ENCODE measurements around the gene PPT1.
A peak's percentile ranks its signal among the peaks of the same experiment; 100 is the strongest.
"Not testable (repeated sequence)": the region's sequence is repeated elsewhere in the genome, so short reads cannot be mapped to it uniquely, and the experiment has no call there.

Gene PPT1

GRCh38 chr1:40056519-40057309 lies 40.3 kb downstream of the PPT1 start:
- no peak for DNase-seq (ENCODE audit: low spot score)

DNA sequence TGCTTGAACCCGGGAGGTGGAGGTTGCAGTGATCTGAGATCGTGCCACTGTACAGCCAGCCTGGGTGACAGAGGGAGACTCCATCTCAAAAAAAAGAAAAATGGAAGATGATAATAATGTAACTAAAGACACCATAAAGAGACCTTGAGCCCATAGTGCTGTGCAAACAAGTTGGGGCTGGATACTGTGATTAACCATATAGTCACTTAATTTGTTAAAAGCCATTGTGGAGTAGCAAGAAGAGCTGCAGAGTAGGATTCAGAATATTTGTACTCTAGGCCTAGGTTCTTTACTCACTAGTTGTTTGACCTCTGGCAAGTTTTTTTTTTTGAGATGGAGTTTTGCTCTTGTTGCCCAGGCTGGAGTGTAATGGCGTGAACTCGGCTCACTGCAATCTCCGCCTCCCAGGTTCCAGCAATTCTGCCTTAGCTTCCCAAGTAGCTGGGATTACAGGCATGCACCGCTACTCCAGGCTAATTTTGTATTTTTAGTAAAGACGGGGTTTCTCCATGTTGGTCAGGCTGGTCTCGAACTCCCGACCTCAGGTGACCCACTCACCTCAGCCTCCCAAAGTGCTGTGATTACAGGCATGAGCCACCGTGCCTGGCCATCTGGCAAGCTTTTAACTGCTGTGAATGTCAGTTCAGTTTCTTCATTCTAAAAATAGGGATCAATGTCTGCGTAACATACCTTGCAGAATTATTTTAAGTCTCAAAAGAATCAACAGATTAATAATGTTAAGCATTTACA lies 43.7 kb downstream of the PPT1 start:
- DNase-seq (ENCODE audit: low spot score), result no peak

GRCh38 chr1:40050863-40051262 lies 46.2 kb downstream of the PPT1 start:
- DNase-seq (ENCODE audit: low spot score), result no peak

- DNase-seq (ENCODE audit: low spot score), result no peak
These were observed 47.3 kb downstream of the PPT1 start for GRCh38 chr1:40049725-40050124.

DNA sequence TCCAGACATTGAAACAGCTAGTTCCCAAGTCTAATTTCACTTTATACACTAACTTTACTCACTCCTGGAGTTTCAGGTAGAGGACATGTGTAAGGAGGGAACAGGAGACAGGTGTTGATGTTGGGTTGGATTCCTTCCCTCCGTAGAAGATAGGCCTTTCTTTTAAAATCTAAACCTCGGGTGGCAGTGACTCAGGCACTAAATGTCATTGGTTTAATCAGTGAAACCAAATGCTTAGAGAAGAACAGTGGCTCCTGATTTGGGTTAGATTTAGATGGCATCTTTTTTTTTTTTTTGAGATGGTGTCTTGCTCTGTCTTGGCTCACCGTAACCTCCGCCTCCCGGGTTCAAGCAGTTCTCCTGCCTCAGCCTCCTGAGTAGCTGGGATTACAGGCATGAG lies 49.3 kb downstream of the PPT1 start:
- no peak for DNase-seq (ENCODE audit: low spot score)

DNA sequence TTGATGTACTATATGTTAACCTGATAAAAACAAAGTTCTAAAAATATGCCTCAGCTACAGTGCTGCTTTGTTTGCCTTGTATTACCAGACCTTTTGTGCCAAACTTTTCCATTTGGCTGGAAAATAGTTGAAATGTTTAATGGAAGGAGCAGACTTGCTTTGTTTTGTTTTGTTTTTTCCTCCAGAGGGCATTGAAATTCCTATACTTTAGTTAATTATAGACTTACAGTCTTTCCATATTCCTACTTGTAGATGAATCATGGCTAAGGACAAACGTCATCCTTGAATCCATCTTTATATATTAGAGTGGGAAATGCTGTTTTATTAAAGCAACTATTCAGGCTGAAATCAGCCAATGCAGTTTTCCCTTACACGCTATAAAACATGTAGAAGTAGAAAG lies 49.8 kb downstream of the PPT1 start:
- no peak for DNase-seq (ENCODE audit: low spot score)

DNA sequence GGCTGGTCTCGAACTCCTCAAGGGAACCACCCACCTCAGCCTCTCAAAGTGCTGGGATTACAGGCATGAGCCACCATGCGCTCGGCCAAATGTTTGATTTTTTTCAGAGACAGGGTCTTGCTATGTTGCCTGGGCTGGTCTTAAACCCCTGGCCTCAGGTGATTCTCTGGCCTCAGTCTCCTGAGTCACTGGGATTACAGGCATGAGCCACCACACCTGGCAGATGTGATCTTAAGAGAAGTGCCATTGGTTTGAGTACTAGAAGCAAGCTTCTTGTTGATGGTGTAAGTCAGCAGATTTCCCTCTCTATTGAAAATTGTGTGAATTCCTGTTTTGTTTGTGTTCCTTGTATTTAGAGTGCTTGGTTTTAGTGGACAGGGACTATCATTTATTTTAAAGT lies 51.3 kb downstream of the PPT1 start:
- DNase-seq (ENCODE audit: low spot score), result no peak

DNA sequence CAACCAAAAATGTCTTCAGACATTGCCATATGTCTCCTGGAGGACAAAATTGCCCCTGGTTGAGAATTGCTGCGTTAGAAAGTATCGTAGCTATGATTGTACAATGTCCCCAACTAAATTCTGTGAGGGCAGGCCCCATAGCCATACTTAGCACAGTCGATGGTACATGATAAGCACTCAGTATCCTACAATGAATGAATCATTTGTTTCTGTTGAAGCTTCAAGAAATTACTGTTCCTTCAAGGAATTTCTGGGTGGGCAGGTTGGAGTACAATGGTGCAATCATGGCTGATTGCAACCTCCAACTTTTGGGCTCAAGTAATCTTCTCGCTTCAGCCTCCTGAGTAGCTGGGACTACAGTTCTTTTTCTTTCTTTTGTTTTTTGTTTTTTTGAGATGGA lies 51.9 kb downstream of the PPT1 start:
- no peak for DNase-seq (ENCODE audit: low spot score)

GRCh38 chr1:40044110-40044509 lies 52.9 kb downstream of the PPT1 start:
- DNase-seq (ENCODE audit: low spot score), result no peak

DNA sequence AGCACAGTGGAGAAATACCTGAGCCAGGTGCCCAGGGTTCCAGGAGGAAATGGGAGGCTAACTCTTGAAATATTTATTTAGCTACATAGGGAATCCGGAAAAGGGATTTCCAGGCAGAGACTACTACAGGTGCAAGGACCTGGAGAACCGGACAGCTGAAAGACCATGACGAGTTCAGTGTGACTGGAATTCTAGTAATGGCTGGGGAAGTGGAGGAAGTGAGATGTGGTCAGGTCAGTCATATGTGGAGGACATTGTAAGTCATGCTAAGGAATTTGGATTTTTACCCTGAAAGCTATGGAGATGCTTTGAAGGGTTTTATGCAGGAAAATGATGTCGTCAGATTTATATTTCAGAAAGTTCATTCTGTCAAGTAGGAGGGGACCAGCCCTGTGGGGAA lies 54.7 kb downstream of the PPT1 start:
- DNase-seq (ENCODE audit: low spot score), result no peak

- no peak for DNase-seq (ENCODE audit: low spot score)
These were observed 55.6 kb downstream of the PPT1 start for GRCh38 chr1:40041466-40041838.

GRCh38 chr1:40040511-40041465 lies 56.3 kb downstream of the PPT1 start, which contains the start of gene CAP1:
CAP1 (plus strand) TSS chr1:40040729; CDS start chr1:40059347, 18,618 bp downstream.
- peak; percentile 100 for DNase-seq (ENCODE audit: low spot score)

GRCh38 chr1:40039757-40040510 lies 57.1 kb downstream of the PPT1 start:
- peak; percentile 73 for DNase-seq (ENCODE audit: low spot score)

DNA sequence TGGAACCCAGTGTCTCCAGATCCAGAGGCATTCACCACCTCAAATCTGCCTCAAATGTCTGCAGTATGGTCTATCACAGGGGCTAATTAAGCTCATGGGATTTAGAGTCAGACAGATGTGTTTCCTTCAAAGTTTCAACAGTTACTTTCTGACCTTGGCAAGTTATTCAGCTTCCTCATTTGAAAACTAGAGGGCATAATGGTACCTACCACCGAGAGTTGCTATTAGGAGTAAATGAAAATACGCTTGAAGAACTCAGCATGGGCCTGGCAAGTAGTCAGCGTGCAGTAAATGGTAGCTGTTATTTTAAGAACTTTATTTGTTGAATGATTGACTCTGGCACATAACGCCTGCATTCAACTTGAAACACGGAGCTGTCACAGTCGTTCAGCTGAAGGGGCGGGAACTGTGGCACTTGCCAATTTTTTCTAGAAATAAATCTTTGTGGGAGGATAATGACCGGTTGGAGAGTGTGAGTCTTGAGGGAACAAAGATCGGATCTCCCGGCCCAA lies 57.8 kb downstream of the PPT1 start:
- peak; percentile 50 for DNase-seq (ENCODE audit: low spot score)

GRCh38 chr1:40038697-40039096 lies 58.4 kb downstream of the PPT1 start:
- DNase-seq (ENCODE audit: low spot score), result no peak

GRCh38 chr1:40037254-40037653 lies 59.8 kb downstream of the PPT1 start:
- DNase-seq (ENCODE audit: low spot score), result not testable (repeated sequence)

GRCh38 chr1:40036574-40036973 lies 60.5 kb downstream of the PPT1 start:
- DNase-seq (ENCODE audit: low spot score), result no peak

- peak; percentile 24 for DNase-seq (ENCODE audit: low spot score)
These were observed 62.2 kb downstream of the PPT1 start for GRCh38 chr1:40034869-40035268.

DNA sequence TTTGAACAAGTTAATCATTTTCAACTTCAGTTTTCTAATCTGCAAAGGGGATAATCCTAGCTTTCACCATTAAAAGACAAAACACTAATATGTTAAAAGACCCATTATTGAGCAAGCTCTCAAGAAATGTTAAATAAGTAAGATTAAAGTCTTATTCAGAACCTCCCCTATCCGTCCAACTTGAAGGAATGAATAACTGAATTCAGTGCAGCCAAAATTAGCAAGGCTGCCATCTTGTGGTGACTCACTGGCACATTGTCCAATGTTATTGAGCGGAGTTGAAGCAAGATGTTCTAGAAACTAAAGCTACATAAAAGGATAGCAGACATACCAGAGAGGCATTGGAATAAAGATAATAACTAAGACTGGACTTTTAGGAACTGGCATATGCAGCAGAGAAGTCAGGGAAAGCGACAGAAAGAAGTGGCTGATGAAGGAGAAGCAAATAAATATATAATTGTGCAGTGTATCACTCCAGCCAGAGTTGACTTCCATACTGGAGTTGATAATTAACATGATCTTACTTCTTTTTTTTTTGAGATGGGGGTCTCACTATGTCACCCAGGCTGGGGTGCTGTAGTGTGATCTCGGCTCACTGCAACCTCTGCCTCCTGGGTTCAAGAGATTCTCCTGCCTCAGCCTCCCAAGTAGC lies 64.7 kb downstream of the PPT1 start:
- DNase-seq (ENCODE audit: low spot score), result peak; percentile 59

GRCh38 chr1:40030528-40031135 lies 66.4 kb downstream of the PPT1 start:
- DNase-seq (ENCODE audit: low spot score), result no peak

All from CD4-positive, alpha-beta T cell treated with Interleukin-6 at 100 ng/mL for 8 hours (primary cell).